Stimulated activated CD4-positive, alpha-beta T cell treated with anti-CD3 and anti-CD28 coated beads, TNF-alpha, amount 100 ng/mL, for 1 hour (primary cell): Measurements from ENCODE around the gene CFAP77.
"Not testable (repeated sequence)": the region's sequence is repeated elsewhere in the genome, so short reads cannot be mapped to it uniquely, and the experiment has no call there.

ENCODE experiments used
- DNase-seq, 3 donors: peaks; one replicate each; pipeline ENCODE4 v3.0.0-alpha.2; 2020; ENCODE audit warnings: low read depth in 3 of 3, low spot score in 1 of 3

The CFAP77 gene

GRCh38 chr9:132546148-132547051 lies 136.4 kb downstream of the CFAP77 start:
- DNase-seq, result no peak

- DNase-seq, result no peak
Observed at GRCh38 chr9:132547052-132547431, 137.0 kb downstream of the CFAP77 start.

- no peak for DNase-seq
Observed at GRCh38 chr9:132547436-132547835, 137.4 kb downstream of the CFAP77 start.

- no peak for DNase-seq
Observed at GRCh38 chr9:132547976-132548730, 138.1 kb downstream of the CFAP77 start.

GRCh38 chr9:132548751-132549640 lies 139.0 kb downstream of the CFAP77 start:
- no peak for DNase-seq

- no peak for DNase-seq
Observed at GRCh38 chr9:132551556-132551955, 141.5 kb downstream of the CFAP77 start.

- no peak for DNase-seq
Observed at GRCh38 chr9:132552041-132552440, 142.0 kb downstream of the CFAP77 start.

GRCh38 chr9:132554755-132555154 lies 144.7 kb downstream of the CFAP77 start:
- no peak for DNase-seq

GRCh38 chr9:132555528-132555927 lies 145.5 kb downstream of the CFAP77 start:
- DNase-seq, result no peak

GRCh38 chr9:132556235-132556634 lies 146.2 kb downstream of the CFAP77 start:
- no peak for DNase-seq

GRCh38 chr9:132556714-132557113 lies 146.7 kb downstream of the CFAP77 start:
- DNase-seq, result no peak

- DNase-seq, result no peak
Observed at GRCh38 chr9:132557159-132557558, 147.1 kb downstream of the CFAP77 start.

- no peak for DNase-seq
Observed at GRCh38 chr9:132559711-132560110, 149.7 kb downstream of the CFAP77 start.

GRCh38 chr9:132560616-132561202 lies 150.7 kb downstream of the CFAP77 start:
- no peak for DNase-seq

- no peak for DNase-seq
Observed at GRCh38 chr9:132562306-132562573, 152.2 kb downstream of the CFAP77 start.

GRCh38 chr9:132564526-132564925 lies 154.5 kb downstream of the CFAP77 start:
- DNase-seq, result no peak

- DNase-seq, result not testable (repeated sequence)
Observed at GRCh38 chr9:132568787-132569186, 158.8 kb downstream of the CFAP77 start.

- DNase-seq, result no peak
Observed at GRCh38 chr9:132571806-132572600, 162.0 kb downstream of the CFAP77 start.

GRCh38 chr9:132572921-132573320 lies 162.9 kb downstream of the CFAP77 start:
- DNase-seq, result no peak

- DNase-seq, result no peak
Observed at GRCh38 chr9:132575005-132575609, 165.1 kb downstream of the CFAP77 start.
